Measurements from ENCODE around the gene BCAR3. TPM values are rescaled to one million over a fixed set of nuclear protein-coding genes. Genes with fewer than 3 reads are reported as not detected.

The BCAR3 gene
- 46.5 and 53.8 TPM in 2 replicates for total RNA-seq

- no peak for DNase-seq (ENCODE audit: low read depth, low spot score)
These were observed at the start of gene BCAR3 for GRCh38 chr1:93681101-93681988. BCAR3 (minus strand) TSS chr1:93681837; CDS start chr1:93674930, 6,907 bp downstream.

GRCh38 chr1:93730621-93731020 is 49.0 kb upstream of the BCAR3 start:
- no peak for DNase-seq (ENCODE audit: low read depth, low spot score)

GRCh38 chr1:93729906-93730305 is 48.3 kb upstream of the BCAR3 start:
- DNase-seq (ENCODE audit: low read depth, low spot score) = no peak

- DNase-seq (ENCODE audit: low read depth, low spot score) = no peak
These were observed 47.9 kb upstream of the BCAR3 start for GRCh38 chr1:93729502-93729901.

- DNase-seq (ENCODE audit: low read depth, low spot score) = no peak
These were observed 47.0 kb upstream of the BCAR3 start for GRCh38 chr1:93728480-93729131.

- no peak for DNase-seq (ENCODE audit: low read depth, low spot score)
These were observed 42.2 kb upstream of the BCAR3 start for GRCh38 chr1:93723733-93724270.

- DNase-seq (ENCODE audit: low read depth, low spot score) = no peak
These were observed 41.5 kb upstream of the BCAR3 start for GRCh38 chr1:93723110-93723509.

- DNase-seq (ENCODE audit: low read depth, low spot score) = no peak
These were observed 40.7 kb upstream of the BCAR3 start for GRCh38 chr1:93722081-93723031.

- DNase-seq (ENCODE audit: low read depth, low spot score) = no peak
These were observed 39.5 kb upstream of the BCAR3 start for GRCh38 chr1:93720956-93721626.

- DNase-seq (ENCODE audit: low read depth, low spot score) = no peak
These were observed 36.0 kb upstream of the BCAR3 start for GRCh38 chr1:93717640-93718039.

GRCh38 chr1:93716941-93717368 is 35.3 kb upstream of the BCAR3 start:
- no peak for DNase-seq (ENCODE audit: low read depth, low spot score)

GRCh38 chr1:93716163-93716562 is 34.5 kb upstream of the BCAR3 start:
- no peak for DNase-seq (ENCODE audit: low read depth, low spot score)

- DNase-seq (ENCODE audit: low read depth, low spot score) = no peak
These were observed 34.0 kb upstream of the BCAR3 start for GRCh38 chr1:93715529-93716126.

GRCh38 chr1:93714356-93714755 is 32.7 kb upstream of the BCAR3 start:
- DNase-seq (ENCODE audit: low read depth, low spot score) = no peak

- no peak for DNase-seq (ENCODE audit: low read depth, low spot score)
These were observed 31.7 kb upstream of the BCAR3 start for GRCh38 chr1:93713341-93713740.

- DNase-seq (ENCODE audit: low read depth, low spot score) = no peak
These were observed 31.1 kb upstream of the BCAR3 start for GRCh38 chr1:93712741-93713140.

- DNase-seq (ENCODE audit: low read depth, low spot score) = no peak
These were observed 29.1 kb upstream of the BCAR3 start for GRCh38 chr1:93710499-93711453.

- no peak for DNase-seq (ENCODE audit: low read depth, low spot score)
These were observed 27.3 kb upstream of the BCAR3 start for GRCh38 chr1:93708734-93709481.

All from pulmonary artery endothelial cell (primary cell).